Thoracic aorta (tissue), 2 donors: ENCODE results near the gene NUMB. TPM values are rescaled to one million over a fixed set of nuclear protein-coding genes. Genes with fewer than 3 reads are reported as not detected.

Experiments
- ATAC-seq: fragments of 150-250 bp; one replicate; pipeline ENCODE4 v1.8.0; 2017; ENCODE audit warnings: low read depth; ENCODE audit not compliant: insufficient number of reproducible peaks, low FRiP score
- DNase-seq: peaks from one replicate; pipeline ENCODE4 v3.0.0-alpha.2; 2020; ENCODE audit warnings: low spot score
- H3K27ac ChIP-seq, 2 donors: fragments of 200-600 bp; sonication (generic); 1 replicate in 1 of 2; 2 replicates in 1 of 2; pipeline ENCODE4 v1.5.1; 2016; ENCODE audit warnings: mild to moderate bottlenecking in 2 of 2, moderate library complexity in 2 of 2
- H3K27me3 ChIP-seq: fragments of 200-600 bp; sonication (generic); replicated peaks from 2 replicates; pipeline ENCODE4 v1.6.0; 2016; ENCODE audit warnings: mild to moderate bottlenecking; ENCODE audit not compliant: insufficient read depth
- H3K36me3 ChIP-seq: fragments of 200-600 bp; sonication (generic); one replicate; pipeline ENCODE4 v1.5.1; 2016
- H3K4me1 ChIP-seq, 2 donors: fragments of 200-600 bp; sonication (generic); 1 replicate in 1 of 2; 2 replicates in 1 of 2; pipeline versions ENCODE4 v1.5.1 to v1.6.0; 2016; ENCODE audit warnings: low read depth in 2 of 2, mild to moderate bottlenecking in 1 of 2; ENCODE audit not compliant: control insufficient read depth in 1 of 2
- H3K4me3 ChIP-seq: fragments of 200-600 bp; sonication (generic); 2 replicates; pipeline ENCODE4 v1.5.1; 2016; ENCODE audit warnings: mild to moderate bottlenecking
- H3K9me3 ChIP-seq: fragments of 200-600 bp; sonication (generic); 2 replicates; pipeline ENCODE4 v1.5.1; 2016
- CTCF ChIP-seq: fragments of 200-600 bp; sonication (generic); IDR thresholded peaks from one replicate; pipeline ENCODE4 v1.5.1; 2019; ENCODE audit warnings: antibody characterized with exemption
- total RNA-seq, 2 donors: library from RNA; depleted of rRNA; stranded (reverse); fragments of >200 nt; gene quantifications; one replicate each; pipeline versions ENCODE4 v1.1.0 to v1.2.3, GENCODE V29; 2016

NUMB gene
- total RNA-seq, 2 donors from 2014 or later, result 37.0 to 65.7 TPM

GRCh38 chr14:73463411-73463810, 5.1 kb upstream of the NUMB start:
- no peak for ATAC-seq
- H3K9me3 ChIP-seq, result no peaks in the 10 kb centered on the region
- H3K36me3 ChIP-seq, result no peaks in the 10 kb centered on the region
- no peak for TF ChIP-seq CTCF
- peak; percentile 33 for DNase-seq
- peak overlapping the region in 1 of 2 donors; percentile 40 for H3K27ac ChIP-seq
- no peak overlapping the region for H3K4me3 ChIP-seq
- H3K4me1 ChIP-seq, result peaks cover 23 to 39% of the 10 kb centered on the region in 2 donors
- no peaks in the 10 kb centered on the region for H3K27me3 ChIP-seq

GRCh38 chr14:73462815-73463214, 4.5 kb upstream of the NUMB start:
- no peak overlapping the region for H3K4me3 ChIP-seq
- H3K9me3 ChIP-seq, result no peaks in the 10 kb centered on the region
- peak overlapping the region in 1 of 2 donors; percentile 40 for H3K27ac ChIP-seq
- DNase-seq, result no peak
- no peak for TF ChIP-seq CTCF
- H3K36me3 ChIP-seq, result no peaks in the 10 kb centered on the region
- H3K4me1 ChIP-seq, result peaks cover 23 to 39% of the 10 kb centered on the region in 2 donors
- no peaks in the 10 kb centered on the region for H3K27me3 ChIP-seq
- ATAC-seq, result no peak

GRCh38 chr14:73462048-73462715, 3.8 kb upstream of the NUMB start:
- Histone ChIP-seq H3K27ac (peak overlapping the region; percentile 23 to 55), H3K27me3 (no peaks in the 10 kb centered on the region), H3K4me1 (peaks cover 23 to 40% of the 10 kb centered on the region in 2 donors), H3K4me3 (peak overlapping the region; percentile 40), H3K9me3 (no peaks in the 10 kb centered on the region), H3K36me3 (no peaks in the 10 kb centered on the region)
- no peak for DNase-seq
- TF ChIP-seq CTCF, result no peak
- ATAC-seq, result no peak

- Histone ChIP-seq H3K9me3 (no peaks in the 10 kb centered on the region), H3K36me3 (no peaks in the 10 kb centered on the region), H3K4me1 (peaks cover 27 to 46% of the 10 kb centered on the region in 2 donors), H3K27ac (peak overlapping the region; percentile 23 to 55), H3K4me3 (peak overlapping the region; percentile 40), H3K27me3 (no peaks in the 10 kb centered on the region)
- ATAC-seq (no peak), DNase-seq (no peak)
- TF ChIP-seq CTCF, result no peak
Measured at GRCh38 chr14:73461478-73462047, 3.2 kb upstream of the NUMB start.

- Histone ChIP-seq H3K27ac (no peak overlapping the region), H3K4me1 (peaks cover 34 to 55% of the 10 kb centered on the region in 2 donors), H3K4me3 (no peak overlapping the region), H3K36me3 (no peaks in the 10 kb centered on the region), H3K9me3 (no peaks in the 10 kb centered on the region), H3K27me3 (no peaks in the 10 kb centered on the region)
- no peak for TF ChIP-seq CTCF
- DNase-seq (no peak), ATAC-seq (no peak)
Measured at GRCh38 chr14:73460691-73461127, 2.4 kb upstream of the NUMB start.
